ENCODE data around the gene NPHP4. TPM values are rescaled to one million over a fixed set of nuclear protein-coding genes. Genes with fewer than 3 reads are reported as not detected.
A peak's percentile ranks its signal among the peaks of the same experiment; 100 is the strongest.

Gene NPHP4
- polyA plus RNA-seq, 1 donor = 5.1 TPM

GRCh38 chr1:5970610-5971273 is 21.5 kb downstream of the NPHP4 start:
- no peak for DNase-seq

DNA sequence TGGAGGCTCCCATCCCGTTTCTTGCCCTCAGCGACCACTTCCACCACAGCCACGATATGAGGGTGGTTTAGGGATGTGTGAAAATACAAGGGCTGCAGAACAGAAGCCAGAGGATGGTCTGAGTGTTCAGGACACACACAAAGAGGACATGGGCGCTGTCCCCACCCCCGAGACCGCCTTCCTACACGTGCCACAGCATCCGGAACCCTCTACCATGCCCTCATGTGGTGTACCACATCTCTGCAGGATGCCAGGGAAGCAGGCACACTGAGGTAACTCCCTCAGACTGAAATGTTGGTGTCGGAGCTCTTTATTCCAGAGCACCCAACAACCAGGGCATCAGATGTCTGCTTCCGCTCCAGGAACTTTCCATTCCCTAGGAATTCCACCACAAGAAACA is 23.1 kb downstream of the NPHP4 start:
- DNase-seq = no peak

DNA sequence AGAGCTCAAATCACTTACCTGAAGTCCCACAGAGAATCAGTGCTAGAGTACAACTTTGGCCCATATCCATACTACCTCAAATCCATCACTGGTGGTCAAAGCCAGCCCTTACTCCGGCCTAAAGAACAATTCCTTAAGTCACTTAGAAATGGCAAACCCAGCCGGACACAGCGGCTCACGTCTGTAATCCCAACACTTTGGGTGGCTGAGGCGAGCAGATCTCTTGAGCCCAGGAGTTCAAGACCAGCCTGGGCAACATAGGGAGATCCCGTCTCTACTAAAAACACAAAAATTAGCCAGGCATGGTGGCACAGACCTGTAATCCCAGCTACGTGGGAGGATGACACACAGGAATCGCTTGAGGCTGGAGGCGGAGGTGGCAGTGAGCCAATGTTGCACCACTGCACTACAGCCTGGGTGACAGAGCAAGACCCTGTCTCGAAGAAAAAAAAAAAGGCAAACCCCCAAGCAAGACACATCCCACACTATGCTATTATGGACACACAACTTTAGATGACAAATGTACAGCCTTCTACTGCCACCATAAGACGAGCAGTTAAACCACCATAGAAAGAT is 24.0 kb downstream of the NPHP4 start:
- DNase-seq = no peak

- DNase-seq = peak; percentile 71
These were observed 24.7 kb downstream of the NPHP4 start for GRCh38 chr1:5967351-5968160.

GRCh38 chr1:5966543-5967205 is 25.6 kb downstream of the NPHP4 start:
- DNase-seq = peak; percentile 32

GRCh38 chr1:5965586-5966131 is 26.6 kb downstream of the NPHP4 start:
- no peak for DNase-seq

DNA sequence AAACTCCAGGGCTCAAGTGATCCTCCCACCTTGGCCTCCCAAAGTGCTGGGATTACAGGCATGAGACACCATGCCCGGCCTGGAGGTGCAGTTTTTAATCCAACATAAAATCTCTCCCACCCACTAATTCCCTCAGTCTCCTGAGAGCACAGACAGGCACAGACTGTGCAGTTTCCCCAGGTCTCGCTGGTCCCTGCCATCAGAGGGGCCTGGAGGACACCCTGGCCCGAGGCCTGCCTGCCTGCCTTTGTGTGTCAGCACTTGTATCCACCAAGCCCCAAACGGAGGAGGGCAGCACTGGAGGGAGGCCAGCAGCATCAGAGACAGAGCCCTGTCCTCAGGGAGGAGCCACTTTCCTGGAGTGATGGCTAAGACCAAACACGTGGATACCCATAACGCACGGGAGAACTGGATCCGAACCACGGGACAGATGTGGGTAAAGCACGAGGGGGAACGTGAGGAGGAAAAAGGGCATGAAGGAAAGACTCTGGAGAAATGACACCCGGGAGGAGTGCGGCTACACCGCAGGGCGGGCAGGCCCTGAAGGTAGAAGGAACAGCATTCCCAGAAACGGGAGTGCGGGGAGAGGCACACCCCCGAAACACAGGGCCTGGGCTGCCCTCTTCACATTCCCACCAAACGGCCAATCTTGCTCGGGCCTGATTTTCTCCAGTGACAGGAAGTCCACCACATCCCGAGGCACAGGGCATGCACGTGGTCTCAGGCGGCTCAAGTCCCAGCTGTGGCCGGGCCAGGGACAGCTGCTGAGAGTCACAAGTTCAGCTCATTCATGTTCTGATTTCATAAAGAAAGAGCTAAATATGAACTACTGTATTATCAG is 29.7 kb downstream of the NPHP4 start:
- no peak for DNase-seq

DNA sequence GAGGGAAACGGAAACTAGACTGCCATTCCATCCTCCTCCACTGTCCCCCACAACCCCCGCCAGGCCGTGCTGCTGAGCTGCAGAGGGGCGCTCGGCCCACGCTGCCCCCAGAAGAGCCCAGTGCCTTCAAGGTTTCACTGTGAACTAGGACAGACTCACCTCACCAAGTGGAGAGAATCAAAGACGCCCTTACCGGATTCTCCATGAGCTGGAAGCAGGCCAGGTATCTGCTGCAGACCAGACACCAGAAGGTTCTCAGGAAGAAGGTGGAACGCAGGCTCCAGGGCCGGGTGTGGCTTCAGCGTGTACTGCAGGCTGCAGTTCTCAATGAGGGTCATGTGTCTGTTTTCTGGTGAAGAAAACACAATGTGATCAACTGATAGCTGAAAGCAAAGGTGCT is 30.6 kb downstream of the NPHP4 start:
- DNase-seq = no peak

DNA sequence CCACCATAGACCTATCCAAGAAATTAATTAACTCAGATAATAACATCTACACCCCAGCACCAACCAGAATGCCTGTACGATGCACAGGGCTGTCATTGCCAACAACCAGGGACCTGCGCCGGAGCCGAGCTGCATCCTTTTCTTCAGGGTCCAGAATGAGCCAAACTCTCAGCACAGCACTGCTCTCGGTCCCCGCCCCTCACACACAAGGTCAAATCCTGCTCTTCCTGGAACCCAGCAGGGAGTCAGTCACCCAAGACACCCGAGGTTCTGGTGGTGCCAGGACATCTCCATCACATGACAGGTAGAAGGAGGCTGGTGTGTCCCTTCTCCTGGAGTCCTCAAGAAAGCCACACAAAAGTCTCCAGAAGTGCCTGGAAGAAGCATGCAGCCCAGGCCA is 31.9 kb downstream of the NPHP4 start:
- DNase-seq = no peak

DNA sequence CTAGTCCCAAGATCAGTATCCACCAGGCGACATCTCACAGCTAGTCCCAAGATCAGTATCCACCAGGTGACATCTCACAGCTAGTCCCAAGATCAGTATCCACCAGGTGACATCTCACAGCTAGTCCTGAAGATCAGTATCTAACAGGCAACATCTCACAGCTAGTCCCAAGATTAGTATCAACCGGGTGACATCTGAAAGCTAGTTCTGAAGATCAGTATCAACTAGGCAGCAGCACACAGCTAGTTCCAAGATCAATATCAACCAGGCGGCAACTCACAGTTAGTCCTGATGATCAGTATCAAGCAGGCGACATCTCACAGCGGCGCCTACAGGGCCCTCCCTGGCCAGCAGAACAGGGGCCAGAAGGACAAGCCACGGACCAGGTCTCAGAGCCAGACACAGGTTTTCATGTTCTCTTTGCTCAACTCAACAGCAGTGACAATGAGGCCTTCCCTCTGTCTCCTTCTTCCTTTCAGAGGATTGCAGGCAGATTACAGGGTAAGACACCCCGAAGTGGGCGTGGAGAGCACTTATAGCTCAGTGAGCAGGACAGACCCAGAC is 32.5 kb downstream of the NPHP4 start:
- no peak for DNase-seq

DNA sequence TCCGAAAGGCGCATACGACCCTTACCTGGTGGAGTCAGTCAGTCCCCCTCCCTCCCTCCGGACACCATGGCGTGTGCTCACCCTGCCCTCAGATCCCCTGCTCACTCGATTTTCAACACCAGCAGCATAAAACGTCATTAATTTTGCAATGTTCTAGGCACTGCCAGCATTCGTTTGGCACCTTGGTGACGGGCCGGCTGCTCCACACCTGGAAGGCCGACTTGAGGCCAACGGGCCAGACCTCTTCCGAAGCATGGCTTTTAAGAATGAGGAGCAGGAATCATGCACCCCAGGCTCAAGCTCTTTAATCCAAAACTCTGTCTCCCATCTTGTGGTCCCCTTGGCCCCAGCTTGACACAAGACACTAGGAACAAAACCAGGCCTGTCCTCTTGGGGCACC is 33.1 kb downstream of the NPHP4 start:
- no peak for DNase-seq

GRCh38 chr1:5956022-5956830 is 36.0 kb downstream of the NPHP4 start:
- no peak for DNase-seq

DNA sequence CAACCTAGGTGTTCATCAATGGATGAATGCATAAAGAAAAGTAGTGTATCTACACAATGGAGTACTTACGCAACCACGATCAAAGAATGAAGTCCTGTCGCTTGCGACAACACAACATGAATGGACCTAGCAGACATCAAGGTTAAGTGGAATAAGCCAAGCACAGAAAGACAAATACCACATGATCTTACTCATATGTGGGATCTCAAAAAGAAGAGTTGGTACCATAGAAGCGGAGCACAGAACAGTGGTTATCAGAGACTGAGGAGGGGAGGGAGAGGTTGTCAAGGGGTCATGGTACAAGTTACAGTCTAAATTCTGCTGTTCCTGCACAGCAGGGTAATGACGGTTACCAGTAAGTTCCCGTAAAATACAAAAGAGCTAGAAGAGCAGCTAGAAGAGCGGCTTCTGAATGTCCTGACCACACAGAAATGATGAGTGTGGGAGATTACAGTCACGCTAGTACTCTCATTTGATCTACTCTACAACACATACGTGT is 36.7 kb downstream of the NPHP4 start:
- DNase-seq = no peak

- DNase-seq = no peak
These were observed 37.3 kb downstream of the NPHP4 start for GRCh38 chr1:5954964-5955363.

DNA sequence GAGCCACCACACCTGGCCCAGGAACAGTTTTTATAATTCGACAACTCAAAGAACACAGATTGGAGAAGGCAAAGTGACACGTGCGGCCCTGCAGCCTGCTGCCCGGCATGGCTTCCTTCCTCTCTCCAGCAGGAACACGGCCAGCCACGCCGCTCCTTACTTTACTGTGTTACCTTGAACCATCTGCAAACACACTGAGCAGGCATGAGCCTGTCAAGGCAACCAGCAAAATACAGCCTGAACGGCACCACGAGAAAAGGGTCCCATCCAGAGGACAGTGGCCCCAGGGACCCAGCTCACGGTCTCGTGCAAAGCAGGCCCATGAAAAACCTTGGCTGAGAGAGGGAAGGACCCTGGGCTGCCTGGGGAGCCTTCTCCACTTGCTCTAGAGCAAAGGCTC is 38.8 kb downstream of the NPHP4 start:
- DNase-seq = no peak

DNA sequence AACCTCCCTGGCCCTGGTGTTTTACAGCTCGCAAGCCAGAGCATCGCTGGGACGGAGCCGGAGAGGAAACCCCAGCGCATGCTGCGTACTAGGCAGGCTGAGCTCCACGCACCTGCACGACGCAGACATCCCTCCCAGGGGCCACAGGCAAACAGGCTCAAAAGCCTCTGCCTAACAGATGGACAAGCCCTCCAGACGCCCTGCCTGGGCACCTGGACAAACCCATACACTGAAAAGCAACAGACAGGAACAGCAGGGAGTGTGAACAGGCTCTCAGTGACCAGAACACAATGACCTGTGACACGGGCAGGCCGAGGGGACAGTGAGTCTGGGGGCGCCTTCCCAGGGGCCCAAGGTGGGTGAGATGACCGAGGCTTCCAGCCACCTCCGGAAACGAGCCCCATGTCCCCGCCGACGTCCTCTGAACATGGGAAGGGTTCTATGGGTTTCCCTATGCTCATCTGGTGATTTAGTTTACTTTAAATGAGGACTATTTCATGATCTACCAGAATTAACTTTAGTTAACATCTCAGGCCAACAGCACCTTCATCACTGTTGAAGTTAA is 40.3 kb downstream of the NPHP4 start:
- no peak for DNase-seq

- no peak for DNase-seq
These were observed 41.0 kb downstream of the NPHP4 start for GRCh38 chr1:5950994-5951785.

DNA sequence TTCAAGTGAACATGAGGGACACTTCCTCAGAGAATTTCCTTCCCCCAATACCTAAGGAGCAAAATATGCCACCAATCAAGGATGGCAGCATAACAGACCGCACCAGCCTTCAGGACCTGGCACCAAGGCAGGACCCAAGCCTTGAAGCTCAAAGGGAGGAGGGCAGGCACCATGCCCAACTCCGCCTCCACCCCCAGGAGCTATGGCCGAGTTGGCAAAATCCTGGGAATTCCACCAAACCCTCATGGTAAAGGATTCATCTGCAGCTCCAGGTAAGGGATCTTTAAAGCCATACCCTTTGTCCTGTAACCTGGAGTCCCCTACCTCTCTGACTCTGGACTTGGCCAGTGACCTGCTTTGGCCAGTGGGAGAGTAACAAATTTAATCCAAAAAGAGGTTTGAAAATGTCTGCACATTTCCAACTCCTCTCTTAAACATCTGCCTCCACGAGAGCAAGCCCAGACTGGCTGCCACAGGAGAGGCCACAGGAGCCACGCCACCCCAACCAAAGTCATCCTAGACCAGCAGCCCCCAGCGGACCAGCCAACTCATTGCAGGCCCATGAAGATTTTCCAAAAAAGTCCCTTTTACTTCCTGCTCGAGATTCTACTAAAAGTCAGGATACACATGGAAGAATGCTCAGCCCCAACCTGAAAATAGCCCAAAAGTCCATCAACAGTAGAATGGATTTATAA is 41.9 kb downstream of the NPHP4 start:
- DNase-seq = no peak

DNA sequence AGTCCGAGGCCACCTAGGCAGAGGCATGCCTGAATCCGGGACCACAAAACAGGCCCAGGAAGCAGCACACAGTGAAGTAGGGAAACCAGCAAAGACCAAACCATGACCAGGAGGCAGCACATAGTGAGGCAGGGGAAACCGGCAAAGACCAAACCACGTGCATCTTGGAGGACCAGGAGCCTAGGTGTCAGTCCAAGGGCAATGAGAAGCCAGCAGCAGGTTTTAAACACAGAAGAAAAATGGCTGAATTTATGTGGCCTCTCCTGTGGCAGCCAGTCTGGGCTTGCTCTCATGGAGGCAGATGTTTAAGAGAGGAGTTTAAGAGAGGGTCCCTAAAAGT is 42.5 kb downstream of the NPHP4 start:
- no peak for DNase-seq
